GM19239 (cell line): ENCODE data around the gene HSPG2.
"Not testable (repeated sequence)": the region's sequence is repeated elsewhere in the genome, so short reads cannot be mapped to it uniquely, and the experiment has no call there.

Experiments used
- DNase-seq: peaks from one replicate; pipeline ENCODE4 v3.0.0; 2011; ENCODE audit warnings: low spot score; ENCODE audit not compliant: insufficient read length
- FAIRE-seq: peaks from 2 replicates; lab custom pipeline; 2011; peaks lifted over from hg19 to GRCh38; lab: Jason Lieb, UNC

The HSPG2 gene

GRCh38 chr1:21916447-21917238 is 20.5 kb downstream of the HSPG2 start:
- DNase-seq = no peak
- no peak for FAIRE-seq

GRCh38 chr1:21914880-21915640 is 22.1 kb downstream of the HSPG2 start:
- FAIRE-seq (no peak), DNase-seq (no peak)

- no peak for FAIRE-seq
Observed at GRCh38 chr1:21914450-21914849, 22.7 kb downstream of the HSPG2 start.

GRCh38 chr1:21913763-21914162 is 23.3 kb downstream of the HSPG2 start:
- FAIRE-seq (no peak), DNase-seq (no peak)

More at GRCh38 chr1:21914450-21914849, 22.7 kb downstream of the HSPG2 start:
- DNase-seq = no peak

DNA sequence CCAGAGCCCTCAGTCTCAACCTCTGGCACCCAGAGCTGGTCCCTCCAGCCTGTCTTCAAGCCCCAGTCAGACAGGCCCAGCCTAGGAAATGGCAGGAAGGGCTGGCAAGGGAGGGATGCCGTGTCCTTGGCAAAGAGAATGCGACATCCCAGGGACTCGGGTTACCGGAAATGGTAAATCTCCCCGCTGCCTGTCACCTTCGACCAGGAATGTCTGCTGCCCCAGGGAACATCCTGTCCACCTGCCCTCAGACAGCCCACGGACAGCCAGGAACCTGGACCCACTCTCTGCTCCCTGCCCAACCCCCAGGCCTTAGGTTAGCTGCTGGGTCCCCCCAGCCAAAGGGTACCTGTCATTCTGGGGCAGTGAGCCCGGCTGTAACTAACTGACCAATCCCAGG is 23.9 kb downstream of the HSPG2 start:
- DNase-seq = no peak
- FAIRE-seq = no peak

DNA sequence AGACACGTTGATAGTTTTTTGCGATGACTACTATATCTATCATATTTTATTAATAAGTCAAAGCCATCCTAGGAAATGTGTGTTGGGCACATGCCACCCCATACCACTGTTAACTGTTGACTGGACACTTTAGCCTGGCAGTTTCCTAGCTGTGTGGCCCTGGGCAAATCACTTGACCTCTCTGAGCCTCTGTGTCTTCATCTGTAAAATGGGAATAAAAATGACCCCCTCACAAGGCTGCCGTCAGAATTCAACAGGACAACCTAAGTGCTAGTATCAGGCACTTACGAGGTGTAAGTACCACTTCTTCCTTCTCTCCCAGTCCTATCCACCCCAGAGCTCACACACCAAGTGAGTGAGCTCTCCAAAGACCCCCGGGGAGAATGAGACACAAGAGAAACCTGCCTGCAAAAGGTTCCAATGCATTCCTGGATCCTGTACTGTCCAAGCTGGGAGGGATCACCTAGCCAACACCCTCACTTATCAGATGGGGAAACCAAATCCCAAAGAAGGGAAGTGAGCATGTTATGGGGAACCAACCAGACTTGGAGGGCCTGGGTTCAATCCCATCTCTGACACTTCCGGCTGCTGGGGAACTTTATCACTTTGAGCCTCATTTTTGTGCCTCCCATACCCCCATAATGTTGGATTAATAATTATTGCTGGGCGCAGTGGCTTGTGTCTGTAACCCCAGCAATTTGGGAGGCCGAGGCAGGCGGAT is 24.9 kb downstream of the HSPG2 start:
- FAIRE-seq = no peak

GRCh38 chr1:21911205-21912001 is 25.7 kb downstream of the HSPG2 start:
- DNase-seq (no peak), FAIRE-seq (no peak)

More for the DNA sequence above, 24.9 kb downstream of the HSPG2 start:
- DNase-seq = no peak

DNA sequence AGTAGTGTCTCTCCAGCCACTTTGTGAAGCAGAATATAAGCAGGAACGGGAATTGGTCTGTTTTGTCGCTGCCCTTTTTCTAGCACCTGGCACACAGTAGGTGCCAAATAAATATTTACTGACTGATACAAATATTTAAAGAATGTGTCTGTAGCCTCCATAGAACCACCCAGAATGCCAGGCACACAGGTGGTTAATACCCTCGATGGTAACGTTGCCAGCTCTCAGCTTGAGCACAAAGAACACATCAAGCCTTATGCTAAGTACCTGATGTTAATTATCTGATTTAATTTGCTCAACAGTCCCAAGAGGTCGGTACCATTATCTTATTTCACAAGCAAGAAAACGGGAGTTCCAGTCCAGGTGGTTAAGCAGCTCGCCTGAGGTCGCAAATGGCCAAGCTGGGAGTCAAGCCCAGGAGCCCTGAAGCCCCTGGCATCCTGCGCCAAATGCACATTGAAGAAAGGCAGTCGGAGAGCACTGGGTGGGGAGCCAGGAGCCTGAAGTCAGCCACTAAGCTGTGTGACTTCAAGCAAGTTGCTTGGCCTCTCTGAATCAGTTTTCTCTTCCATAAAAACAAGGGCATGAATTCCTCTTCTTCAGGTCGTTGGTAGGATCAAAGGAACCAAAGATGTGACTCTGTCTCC is 26.4 kb downstream of the HSPG2 start:
- no peak for FAIRE-seq
- no peak for DNase-seq

GRCh38 chr1:21909787-21910503 is 27.2 kb downstream of the HSPG2 start:
- DNase-seq (no peak), FAIRE-seq (no peak)

GRCh38 chr1:21909286-21909759 is 27.8 kb downstream of the HSPG2 start:
- FAIRE-seq (no peak), DNase-seq (no peak)

GRCh38 chr1:21907737-21908534 is 29.2 kb downstream of the HSPG2 start:
- not testable (repeated sequence) for FAIRE-seq, DNase-seq

GRCh38 chr1:21907079-21907418 is 30.1 kb downstream of the HSPG2 start:
- no peak for FAIRE-seq
- DNase-seq = no peak

DNA sequence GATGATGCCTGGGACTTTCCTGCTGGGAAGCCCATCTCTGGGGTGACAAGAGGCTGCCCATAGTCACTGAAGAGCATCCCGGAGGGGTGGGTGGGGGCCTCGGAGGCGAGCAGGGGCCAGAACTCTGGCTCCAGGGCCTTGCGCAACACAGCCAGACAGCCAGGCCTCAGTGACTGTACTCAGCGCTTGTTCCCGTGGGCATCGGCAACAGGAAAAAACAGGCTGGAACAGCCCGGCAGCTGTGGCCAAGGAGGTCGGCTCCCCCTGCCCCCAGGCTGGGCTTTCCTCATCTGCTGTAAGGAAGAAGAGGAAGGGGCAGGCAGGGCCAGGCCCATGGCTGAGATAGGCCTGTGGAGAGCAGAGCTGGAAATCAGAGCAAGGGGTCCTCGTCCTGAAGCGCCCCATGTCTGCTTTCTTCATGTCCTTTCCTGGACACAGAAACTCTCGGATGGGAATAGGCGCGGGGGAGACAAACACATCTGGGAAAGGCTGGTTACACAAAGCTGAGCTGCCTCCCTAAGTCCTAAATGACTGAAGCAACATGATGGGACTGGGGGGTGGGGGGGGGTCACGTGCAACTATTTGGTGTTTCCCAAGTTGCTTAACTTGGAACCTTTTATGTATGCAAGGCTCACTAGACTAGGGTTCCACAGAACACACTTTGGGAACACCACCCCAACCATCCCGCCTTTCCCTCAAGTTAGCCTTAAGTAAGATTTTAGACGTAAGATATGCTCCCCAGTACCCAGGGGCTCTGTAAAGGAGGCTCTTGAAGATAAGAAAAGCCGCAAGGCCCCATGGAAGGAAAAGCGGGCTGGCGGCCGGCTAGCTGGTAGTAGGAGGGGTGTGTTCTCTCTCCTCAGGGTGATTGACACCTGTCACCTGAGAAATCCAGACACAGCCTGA is 30.7 kb downstream of the HSPG2 start:
- no peak for FAIRE-seq
- DNase-seq = no peak

DNA sequence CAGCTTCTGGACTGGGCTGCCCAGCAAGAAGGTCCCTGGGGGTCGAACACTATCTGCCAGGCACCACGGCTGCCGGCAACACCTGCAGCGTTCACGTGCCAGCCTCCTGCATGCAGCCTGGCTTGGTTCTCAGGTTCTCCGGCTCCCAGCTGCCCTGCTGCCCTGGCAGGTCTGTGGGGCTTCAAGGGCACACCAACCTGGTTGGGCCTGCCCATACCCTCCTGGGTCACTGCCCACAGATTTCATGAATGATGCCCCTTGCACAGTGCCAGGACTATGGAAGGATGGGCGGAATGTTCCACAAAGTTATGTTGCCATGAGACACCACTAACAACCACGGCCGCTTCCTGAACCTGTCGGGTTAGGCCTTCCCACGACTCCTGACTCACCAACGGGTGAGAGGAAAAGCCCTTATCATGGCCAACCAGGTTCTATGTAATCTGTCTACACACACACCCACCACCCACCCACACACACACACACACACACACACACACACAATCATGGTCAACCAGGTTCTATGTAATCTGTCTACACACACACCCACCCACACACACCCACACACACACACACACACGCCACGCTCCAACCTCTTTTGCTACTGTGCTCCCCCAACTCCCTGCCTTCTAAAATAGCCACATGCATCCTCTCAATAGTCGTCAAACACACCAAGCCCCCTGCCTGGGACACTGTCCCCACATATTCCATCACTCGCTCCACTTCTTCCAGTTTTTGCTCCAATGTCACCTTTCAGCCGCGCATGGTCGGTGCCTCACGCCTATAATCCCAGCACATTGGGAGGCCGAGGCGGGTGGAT is 32.2 kb downstream of the HSPG2 start:
- no peak for DNase-seq
- no peak for FAIRE-seq

- no peak for FAIRE-seq
- DNase-seq = no peak
Observed at GRCh38 chr1:21904454-21904703, 32.7 kb downstream of the HSPG2 start.

DNA sequence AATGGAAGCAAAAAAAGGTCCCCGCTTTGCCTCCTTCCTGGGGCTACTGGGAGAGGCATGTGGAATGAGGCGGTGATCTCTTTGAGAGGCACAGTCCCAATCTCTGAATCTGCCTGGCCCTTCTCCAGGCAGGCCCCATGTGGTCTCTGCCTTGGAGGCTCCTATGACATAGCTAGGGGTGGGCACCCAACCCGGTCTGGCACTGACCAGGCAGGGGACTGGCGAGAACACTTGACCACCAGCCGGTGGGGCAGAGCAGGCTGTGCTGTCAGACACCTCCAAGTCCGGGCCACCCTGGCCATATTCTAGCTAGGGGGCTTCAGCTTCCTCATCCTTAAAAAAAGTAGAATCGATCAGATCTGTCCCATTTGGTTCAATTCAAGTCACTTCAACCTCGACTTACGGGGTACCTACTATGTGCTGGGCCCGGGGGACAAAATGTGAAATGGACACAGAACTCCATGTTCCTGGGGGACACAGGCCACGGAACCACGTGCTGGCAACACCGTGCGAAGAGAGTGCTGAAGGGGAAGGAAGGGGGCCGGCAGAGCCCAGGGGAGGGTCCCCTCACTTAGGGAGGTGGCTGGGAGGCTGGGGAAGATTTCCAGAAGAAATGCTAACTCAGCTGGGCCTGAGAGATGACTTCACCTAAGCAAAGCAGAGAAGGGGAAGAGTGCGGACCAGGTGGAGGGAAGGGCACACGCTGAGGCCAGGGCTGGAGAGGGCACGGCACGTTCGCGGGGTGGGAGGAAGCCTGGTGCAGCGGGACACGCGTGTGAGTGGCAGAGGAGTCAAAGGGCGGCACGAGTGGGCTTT is 33.3 kb downstream of the HSPG2 start:
- DNase-seq (no peak), FAIRE-seq (no peak)
